NCI-H1436 treated with DMSO at 0.1 percent for 48 hours (cell line): ENCODE results near the gene TENM4.

Source experiments
- DNase-seq: peaks from one replicate; lab custom pipeline; 2025; lab: John Stamatoyannopoulos, UW

The TENM4 gene

GRCh38 chr11:79084382-79084781 lies 356.4 kb downstream of the TENM4 start:
- DNase-seq, result no peak

DNA sequence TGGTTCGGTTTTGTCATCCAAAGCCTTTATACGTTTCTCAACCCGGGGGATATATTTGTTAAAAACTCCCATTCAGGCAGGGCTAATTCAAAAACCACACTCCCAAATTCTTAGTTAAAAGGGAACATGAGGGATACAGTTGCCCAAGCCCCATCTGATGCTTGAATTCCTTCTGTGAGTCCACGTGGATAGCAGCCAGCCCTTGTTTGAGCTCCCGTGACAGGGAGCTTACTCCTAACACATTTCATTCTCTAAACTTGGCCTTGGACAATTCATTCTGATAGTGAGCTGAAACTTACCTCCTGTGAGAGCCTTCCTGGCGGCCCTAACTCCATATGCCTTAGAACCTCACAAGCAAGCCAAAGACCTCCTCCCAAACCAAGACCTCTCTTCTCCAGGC lies 357.5 kb downstream of the TENM4 start:
- DNase-seq, result no peak

DNA sequence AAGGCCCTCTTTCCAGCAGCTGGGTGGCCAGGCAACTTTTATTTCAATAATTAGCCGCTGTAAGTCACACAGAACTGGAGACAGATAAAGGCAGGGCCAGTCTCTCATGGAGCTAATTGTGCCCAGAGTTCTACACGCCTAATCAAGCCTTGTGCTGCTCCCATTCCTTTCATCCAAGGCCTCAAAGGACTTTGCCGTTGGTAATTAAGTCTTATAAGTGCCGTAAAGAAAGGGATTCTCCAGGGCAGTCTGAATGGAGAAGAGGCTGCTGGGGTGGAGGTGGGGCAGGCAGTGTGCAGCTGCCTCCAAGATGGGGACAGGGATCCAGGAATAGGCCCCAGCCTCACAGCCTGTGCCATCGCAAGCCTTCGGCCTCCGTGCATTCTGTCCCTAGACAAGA lies 357.9 kb downstream of the TENM4 start:
- DNase-seq, result no peak

DNA sequence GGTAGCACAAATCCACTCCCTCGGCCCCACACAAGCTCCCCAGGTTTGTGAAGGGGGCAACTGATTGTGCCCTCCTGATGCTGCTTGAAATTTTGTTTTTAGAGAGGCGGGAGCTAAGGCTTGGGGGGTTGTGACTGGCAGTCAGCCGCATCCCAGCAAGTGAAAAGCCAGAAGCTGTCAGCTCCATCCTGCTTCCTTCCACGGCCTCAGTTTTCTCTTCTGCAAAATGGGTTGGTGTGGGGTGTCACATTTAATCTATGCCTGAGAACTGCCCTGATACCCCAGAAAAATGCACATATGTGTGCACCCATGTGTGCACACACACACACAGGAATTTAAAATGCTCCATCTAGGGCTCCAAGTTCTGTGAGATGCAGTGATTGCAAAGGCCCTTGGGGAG lies 358.6 kb downstream of the TENM4 start:
- no peak for DNase-seq

DNA sequence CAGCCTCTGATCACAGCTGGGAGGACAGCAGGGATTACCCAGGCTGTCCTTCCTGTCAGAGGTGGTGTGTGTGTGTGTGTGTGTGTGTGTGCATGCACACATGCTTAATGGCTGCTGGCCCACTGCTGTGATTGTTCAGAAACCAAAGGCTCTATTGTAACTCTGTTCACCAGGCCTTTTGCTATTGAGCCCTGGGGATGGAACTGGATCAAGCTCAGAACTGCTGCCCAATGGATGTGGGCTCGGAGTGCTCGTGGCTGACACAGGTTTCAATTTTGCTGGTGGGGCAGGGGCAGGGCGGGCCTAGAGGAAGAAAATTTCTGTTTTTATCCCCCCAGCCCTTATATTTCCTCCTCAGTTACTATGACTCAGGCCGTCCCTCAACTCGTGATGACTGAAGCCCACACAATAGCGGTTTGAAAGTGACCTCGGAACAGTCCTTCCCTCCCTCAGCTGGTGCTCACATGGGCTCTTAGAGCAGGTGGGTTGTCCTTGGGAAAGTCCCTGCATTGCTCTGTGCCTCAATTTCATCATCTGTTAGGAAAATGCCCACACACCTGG lies 359.3 kb downstream of the TENM4 start:
- no peak for DNase-seq

DNA sequence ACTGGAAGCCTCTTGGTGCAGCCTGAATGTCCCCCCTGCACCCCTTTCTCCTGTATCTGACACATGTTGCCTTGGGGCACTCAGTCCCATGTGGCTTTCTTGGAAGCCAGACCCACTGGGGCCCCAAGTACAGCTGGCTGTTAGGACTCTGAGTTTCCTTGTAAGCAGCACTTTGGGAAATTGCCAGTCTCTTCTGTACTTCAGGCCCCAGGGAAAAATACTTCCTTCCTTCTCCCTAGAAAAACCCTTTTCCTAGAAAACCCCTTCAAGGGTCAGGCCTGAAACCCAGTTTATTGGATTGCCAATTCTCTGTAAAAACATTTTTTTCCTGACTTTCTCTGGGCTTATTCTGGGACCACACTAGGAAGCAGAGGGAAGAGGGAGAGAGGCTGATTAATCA lies 360.3 kb downstream of the TENM4 start:
- no peak for DNase-seq

- no peak for DNase-seq
Measured at GRCh38 chr11:79078999-79079398, 361.8 kb downstream of the TENM4 start.

DNA sequence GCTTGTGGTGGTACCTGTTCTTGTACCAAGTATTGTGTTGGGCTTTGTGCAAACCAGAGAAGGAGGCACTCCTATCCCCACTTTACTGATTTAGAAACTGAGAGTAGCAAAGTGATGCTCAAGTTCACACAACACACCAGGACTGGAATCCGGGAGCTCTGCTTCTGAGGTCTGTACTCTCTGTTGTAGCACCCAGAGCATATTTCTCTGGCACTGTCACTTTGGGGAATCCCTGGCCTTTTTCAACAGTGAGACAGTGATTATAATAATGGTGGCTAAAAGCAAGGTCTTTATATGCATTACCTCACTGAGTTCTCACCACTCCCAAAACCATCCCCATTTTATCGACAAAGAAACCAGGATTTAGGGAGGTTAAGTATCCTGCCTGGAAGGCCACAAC lies 362.4 kb downstream of the TENM4 start:
- DNase-seq, result no peak

DNA sequence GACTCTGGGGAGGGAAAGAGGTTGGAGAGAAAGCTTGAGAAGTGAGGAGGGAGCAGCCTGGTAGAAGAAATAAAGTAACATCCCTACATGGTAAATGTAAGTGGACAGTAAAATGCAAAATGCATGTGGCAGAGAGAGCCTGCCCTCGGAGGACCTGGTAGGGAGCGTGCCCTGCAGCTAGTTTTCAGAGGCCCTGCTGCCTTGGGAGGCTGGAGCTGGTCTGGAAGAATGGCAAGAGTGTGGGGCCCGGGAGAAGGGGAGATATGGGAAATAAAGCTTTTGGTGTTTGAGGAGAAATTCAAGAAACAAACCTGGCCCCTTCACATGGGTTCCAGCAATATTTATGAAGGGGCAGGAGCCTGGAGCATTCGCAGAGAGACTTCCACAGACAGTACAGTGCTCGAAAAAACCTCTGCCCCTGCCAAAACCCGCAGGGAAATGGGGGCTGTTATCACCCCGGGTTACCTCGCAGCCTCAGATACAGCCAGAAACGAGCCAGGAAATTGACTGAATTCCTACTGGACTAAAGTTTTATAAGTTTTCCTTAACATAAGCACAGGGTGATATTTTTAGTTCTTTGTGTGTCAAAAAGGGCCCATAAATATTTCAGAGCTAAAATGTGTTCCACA lies 363.0 kb downstream of the TENM4 start:
- DNase-seq, result no peak

GRCh38 chr11:79076526-79077115 lies 364.2 kb downstream of the TENM4 start:
- no peak for DNase-seq

GRCh38 chr11:79074547-79074946 lies 366.3 kb downstream of the TENM4 start:
- DNase-seq, result no peak

GRCh38 chr11:79071190-79071589 lies 369.6 kb downstream of the TENM4 start:
- no peak for DNase-seq

- no peak for DNase-seq
Measured at GRCh38 chr11:79070518-79070917, 370.3 kb downstream of the TENM4 start.

DNA sequence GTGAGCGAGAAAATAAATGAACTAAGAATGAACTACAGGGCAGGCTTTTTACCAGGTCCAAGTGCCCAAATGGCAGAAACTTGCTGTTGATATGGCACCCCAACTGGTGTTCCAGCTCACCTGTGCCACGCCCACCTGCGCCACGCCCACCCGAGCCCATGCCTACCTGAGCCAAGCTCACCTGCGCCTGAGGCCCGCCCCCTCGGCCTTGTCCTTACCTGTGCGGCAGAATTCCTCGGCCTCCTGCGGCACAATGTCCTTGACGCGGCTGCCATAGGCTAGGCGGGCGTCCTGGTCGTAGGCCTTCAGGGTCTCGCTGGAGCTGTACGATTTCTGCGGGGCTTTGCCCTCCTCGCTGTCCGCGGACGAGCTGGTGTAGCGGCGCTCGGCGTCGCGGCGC lies 371.3 kb downstream of the TENM4 start:
- no peak for DNase-seq

GRCh38 chr11:79068356-79068755 lies 372.5 kb downstream of the TENM4 start:
- DNase-seq, result no peak

DNA sequence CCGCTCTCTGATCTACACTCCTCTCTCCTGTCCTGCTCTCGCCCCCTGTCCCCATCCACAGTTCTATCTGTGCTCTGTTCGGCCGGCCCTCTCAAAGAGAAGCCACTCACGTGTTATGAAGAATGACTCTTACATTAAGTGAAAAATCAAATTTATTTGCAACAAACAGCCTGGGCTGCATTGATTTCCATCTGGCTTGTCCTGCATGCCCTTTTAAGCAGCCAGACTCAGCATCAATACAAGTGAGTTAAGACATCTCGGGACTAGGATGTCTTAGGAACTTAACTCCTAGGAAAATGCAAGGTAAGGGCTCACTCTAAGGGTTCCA lies 373.5 kb downstream of the TENM4 start:
- no peak for DNase-seq

DNA sequence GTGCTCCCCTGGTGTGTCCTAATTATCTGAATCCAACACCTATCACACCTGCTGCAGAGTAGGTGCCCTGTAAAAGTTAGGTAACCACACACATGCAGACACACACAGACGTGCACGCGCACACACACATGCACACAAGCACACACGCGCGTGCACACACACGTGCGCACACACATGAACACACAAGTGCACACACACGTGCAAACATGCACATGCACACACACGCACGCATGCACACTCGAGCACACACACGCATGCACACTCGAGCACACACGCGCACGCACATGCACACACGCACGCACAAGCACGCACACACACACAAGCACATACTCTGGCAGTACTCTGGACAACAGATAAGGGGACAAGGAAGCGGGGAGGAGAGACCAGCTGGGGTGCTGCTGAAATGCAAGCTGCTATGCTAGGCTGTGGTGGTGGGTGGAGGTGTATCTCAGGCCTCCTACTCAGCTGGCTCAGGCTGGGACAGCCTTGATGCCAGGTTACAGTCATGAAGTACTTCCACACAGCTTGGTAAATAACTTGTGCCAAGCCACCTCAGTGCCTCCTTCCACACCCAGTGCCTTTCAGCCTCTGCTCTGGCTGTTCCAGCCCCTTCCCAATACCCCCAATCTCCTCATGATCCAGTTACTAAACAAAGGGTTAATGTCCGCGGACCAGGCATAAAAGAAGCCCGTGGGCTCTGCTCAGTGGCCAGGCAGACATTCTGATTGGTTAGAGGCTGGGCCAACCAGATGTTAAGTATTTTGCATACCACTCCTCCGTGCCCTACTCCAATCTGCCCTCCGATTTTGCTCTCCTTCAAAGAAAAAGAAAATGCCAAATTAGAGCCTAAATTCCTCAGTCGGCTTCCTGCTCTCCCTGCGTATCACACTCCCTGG lies 374.1 kb downstream of the TENM4 start:
- no peak for DNase-seq

DNA sequence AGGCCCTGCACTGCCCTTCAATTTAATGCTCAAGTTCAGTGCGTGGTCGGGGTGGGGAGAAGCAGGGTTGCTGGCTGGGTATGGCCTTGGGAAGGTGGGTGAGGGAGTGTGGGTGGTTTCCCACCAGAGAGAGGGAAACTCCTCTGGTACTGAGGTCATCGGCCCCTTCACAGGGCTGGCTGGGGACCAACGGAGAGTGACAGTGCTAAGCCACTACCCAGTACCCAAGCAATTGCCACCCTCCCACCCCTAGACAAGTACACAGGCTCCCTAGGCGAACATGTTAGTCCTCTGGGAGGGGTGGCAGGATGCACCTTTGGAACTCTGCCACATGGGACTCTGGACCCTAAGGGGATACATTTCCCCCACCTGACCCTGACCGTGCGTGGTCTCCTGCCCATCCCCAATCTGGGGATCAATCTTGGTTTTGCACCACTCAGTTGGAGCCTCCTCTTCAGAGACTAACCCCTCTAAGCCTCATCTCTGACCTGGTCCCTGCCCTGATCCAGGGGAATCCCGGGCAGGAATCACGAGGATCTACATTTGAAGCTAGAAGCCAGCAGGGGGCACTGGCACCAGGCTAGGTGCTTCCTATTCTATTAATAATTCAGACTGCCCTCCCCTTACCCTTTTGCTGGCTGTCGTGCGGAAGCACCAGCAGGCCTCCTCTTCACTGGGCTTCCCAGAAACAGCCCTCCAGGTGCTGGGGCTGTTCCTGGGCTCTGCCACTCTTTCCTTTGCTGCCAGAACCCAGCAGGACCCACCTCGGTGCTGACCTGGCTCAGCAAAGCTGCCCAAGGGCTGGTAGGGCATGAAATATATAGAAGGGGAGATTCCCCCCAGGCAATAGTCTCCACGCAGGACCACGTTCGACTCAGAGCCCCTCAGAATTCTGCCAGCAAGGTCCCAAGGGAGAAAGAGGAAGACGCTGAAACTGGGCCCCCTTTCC lies 377.7 kb downstream of the TENM4 start:
- no peak for DNase-seq

DNA sequence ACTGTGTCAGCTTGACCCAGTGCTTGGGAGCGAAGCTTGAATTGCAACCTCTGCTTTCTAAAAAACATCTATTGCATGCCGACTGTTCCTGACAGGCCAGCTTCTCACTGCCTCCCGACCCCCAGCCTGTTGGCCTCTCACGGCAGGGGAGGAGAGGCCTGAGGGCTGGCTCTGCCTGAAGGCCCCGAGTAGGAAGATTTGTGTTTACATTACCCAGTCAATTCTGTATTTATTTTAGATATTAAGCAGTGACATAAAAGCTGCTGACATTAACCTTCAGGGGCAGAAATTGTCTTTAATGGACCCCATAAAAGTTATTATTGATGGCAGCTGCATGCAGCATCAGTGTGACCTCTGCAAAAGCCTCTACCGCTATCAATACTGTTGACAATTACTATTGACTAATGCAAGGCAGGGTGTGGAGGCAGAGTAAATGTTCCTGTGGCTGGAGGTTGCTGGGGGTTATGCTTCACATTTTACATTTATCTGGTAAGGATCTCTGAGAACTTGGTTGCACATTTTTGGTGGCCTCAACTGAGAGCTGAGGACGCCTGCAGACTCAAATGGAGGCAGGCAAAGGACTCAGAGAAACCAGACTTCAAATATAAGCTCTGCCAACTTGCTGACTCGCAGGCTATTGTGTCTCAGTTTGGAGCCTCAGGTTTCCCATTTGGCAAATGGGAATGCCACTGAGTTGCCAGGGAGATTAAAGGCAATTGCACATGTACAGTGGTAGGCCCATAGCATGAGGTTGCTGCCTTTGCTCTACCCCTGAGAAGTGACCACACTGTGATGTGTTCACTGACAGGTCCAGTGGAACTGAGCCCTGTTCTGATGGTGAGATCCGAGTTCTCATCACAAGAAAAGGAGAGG lies 380.5 kb downstream of the TENM4 start:
- no peak for DNase-seq

DNA sequence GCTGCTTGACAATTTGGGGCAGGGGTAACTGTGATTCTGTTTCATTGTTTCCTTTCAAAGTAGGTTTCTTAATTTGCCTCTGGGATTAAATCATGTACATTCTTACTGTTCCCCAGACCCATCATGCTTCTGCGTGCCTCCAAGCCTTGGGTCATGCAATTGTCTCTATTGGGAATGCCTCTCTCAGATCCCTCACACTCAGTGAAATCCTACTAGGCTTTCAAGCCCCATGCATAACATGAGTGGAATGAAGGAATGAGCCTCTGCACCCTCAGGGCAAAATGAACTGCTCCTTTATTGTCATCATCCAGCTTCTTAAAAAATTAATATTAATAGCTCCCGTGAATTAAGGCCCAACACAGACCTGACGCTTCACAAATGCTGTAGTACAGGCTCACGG lies 381.7 kb downstream of the TENM4 start:
- DNase-seq, result no peak
